Superior temporal gyrus (tissue), 1 donor: ENCODE results near the gene RPN1.
A peak's percentile ranks its signal among the peaks of the same experiment; 100 is the strongest.
"Not testable (repeated sequence)": the region's sequence is repeated elsewhere in the genome, so short reads cannot be mapped to it uniquely, and the experiment has no call there.

ENCODE experiments used
- DNase-seq: peaks from one replicate; pipeline ENCODE4 v3.0.0-alpha.2; 2016; ENCODE audit errors: extremely low spot score

RPN1 gene

GRCh38 chr3:128609294-128609693, 41.3 kb downstream of the RPN1 start:
- DNase-seq = no peak

- no peak for DNase-seq
Observed at GRCh38 chr3:128607710-128608048, 42.9 kb downstream of the RPN1 start.

GRCh38 chr3:128606094-128606493, 44.5 kb downstream of the RPN1 start:
- no peak for DNase-seq

- no peak for DNase-seq
Observed at GRCh38 chr3:128605091-128606046, 45.2 kb downstream of the RPN1 start.

GRCh38 chr3:128603811-128604775, 46.5 kb downstream of the RPN1 start:
- no peak for DNase-seq

- no peak for DNase-seq
Observed at GRCh38 chr3:128603313-128603712, 47.3 kb downstream of the RPN1 start.

GRCh38 chr3:128598884-128599664, 51.5 kb downstream of the RPN1 start:
- no peak for DNase-seq

GRCh38 chr3:128597900-128598299, 52.7 kb downstream of the RPN1 start:
- no peak for DNase-seq

GRCh38 chr3:128592864-128593263, 57.8 kb downstream of the RPN1 start:
- DNase-seq = no peak

GRCh38 chr3:128591738-128592426, 58.7 kb downstream of the RPN1 start:
- DNase-seq = no peak

- no peak for DNase-seq
Observed at GRCh38 chr3:128590948-128591347, 59.7 kb downstream of the RPN1 start.

- not testable (repeated sequence) for DNase-seq
Observed at GRCh38 chr3:128589985-128590384, 60.6 kb downstream of the RPN1 start.

GRCh38 chr3:128588147-128588546, 62.5 kb downstream of the RPN1 start:
- DNase-seq = no peak

- no peak for DNase-seq
Observed at GRCh38 chr3:128587391-128587790, 63.2 kb downstream of the RPN1 start.

GRCh38 chr3:128586932-128587331, 63.7 kb downstream of the RPN1 start:
- DNase-seq = not testable (repeated sequence)

GRCh38 chr3:128586391-128586790, 64.2 kb downstream of the RPN1 start:
- DNase-seq = not testable (repeated sequence)

- no peak for DNase-seq
Observed at GRCh38 chr3:128585974-128586373, 64.6 kb downstream of the RPN1 start.

- no peak for DNase-seq
Observed at GRCh38 chr3:128585189-128585588, 65.4 kb downstream of the RPN1 start.

GRCh38 chr3:128584412-128585020, 66.1 kb downstream of the RPN1 start:
- peak; percentile 84 for DNase-seq

GRCh38 chr3:128581566-128581965, 69.1 kb downstream of the RPN1 start:
- DNase-seq = no peak

GRCh38 chr3:128579927-128580326, 70.7 kb downstream of the RPN1 start:
- DNase-seq = no peak
